HEK293 (cell line): Measurements from ENCODE around the gene MRPS5.

ENCODE experiments used
- OVOL3 ChIP-seq: fragments of 450-650 bp; formaldehyde crosslinking; IDR thresholded peaks from 2 replicates; pipeline ENCODE4 v1.5.1; 2016; ENCODE audit warnings: missing biosample characterization, missing genetic modification characterization
- SETDB1 ChIP-seq: IDR thresholded peaks from one replicate; pipeline ENCODE4 v1.6.1; 2017; ENCODE audit warnings: mild to moderate bottlenecking, low read length, moderate library complexity, mixed read lengths; ENCODE audit not compliant: insufficient read length
- SP2 ChIP-seq: fragments of 450-650 bp; formaldehyde crosslinking; IDR thresholded peaks from 2 replicates; pipeline ENCODE4 v1.5.1; 2016; ENCODE audit warnings: missing biosample characterization, missing genetic modification characterization
- ZBTB10 ChIP-seq: fragments of 450-650 bp; formaldehyde crosslinking; IDR thresholded peaks from 2 replicates; pipeline ENCODE4 v1.5.1; 2016; ENCODE audit warnings: missing biosample characterization, missing genetic modification characterization
- TF ChIP-seq, protein P1 (sequence below): fragments of 450-650 bp; IDR thresholded peaks from 2 replicates; pipeline ENCODE4 v1.5.1; 2018; ENCODE audit warnings: missing biosample characterization, missing genetic modification characterization

DNA sequence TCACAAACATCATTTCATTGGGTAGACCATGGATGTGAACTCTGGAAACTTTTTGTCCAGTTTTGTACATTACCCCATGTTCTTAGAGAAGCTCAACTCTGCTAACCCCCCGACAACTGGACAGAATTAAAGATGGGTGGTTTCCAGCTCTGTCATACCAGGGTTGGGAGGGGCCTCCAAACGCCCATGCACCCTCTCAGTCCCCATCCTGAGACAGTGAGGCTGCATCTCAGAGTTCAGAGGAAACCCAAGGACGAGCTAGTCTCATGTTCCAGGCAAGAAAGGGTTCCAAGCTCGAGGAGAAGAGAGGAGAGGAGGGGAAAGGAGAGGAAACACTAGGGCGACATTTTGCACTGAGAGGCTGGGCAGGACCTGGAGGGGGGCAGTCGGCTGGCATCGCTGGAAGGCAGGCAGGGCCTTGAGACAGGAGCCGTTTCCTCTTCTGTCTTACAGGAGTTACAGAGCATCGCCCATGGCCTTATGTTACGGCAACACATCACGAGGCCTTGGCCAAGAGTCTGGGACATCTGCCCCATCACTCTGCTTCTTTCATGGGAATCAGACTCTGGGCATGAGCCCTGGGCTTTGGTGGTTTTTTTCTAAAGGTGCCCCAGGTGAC is 79.7 kb downstream of the MRPS5 start:
- TF ChIP-seq, protein P1, sequence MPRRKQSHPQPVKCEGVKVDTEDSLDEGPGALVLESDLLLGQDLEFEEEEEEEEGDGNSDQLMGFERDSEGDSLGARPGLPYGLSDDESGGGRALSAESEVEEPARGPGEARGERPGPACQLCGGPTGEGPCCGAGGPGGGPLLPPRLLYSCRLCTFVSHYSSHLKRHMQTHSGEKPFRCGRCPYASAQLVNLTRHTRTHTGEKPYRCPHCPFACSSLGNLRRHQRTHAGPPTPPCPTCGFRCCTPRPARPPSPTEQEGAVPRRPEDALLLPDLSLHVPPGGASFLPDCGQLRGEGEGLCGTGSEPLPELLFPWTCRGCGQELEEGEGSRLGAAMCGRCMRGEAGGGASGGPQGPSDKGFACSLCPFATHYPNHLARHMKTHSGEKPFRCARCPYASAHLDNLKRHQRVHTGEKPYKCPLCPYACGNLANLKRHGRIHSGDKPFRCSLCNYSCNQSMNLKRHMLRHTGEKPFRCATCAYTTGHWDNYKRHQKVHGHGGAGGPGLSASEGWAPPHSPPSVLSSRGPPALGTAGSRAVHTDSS (tag by site-specific recombination), result no peak
- TF ChIP-seq OVOL3 (tag by site-specific recombination), result no peak
- no peak for TF ChIP-seq ZBTB10 (tag by site-specific recombination)
- TF ChIP-seq SETDB1, result no peak
- no peak for TF ChIP-seq SP2 (tag by site-specific recombination)
